ENCODE measurements around the gene MTCL1.
A peak's percentile ranks its signal among the peaks of the same experiment; 100 is the strongest.

The MTCL1 gene

DNA sequence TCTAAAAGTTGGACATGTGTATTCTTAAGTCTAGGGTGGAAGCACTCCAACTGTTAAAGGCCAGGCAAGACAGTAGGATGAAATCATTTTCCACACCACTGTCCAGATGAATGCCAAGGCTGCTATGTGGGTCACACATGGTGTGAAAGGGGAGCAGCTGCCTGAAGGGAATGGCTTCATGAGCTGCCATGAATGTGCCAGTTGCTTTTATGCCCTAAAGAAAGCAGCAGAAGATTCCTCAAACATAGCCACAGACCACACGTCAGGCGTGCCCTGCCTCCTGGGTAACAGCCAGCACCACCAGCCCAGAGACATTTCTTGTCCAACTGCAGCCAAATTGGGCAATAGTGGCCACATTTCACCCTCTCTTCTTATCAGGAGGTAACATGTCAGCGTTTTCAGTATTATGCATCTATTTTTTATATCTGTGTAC, 130.2 kb downstream of the MTCL1 start:
- no peak for DNase-seq (ENCODE audit: low spot score)

DNA sequence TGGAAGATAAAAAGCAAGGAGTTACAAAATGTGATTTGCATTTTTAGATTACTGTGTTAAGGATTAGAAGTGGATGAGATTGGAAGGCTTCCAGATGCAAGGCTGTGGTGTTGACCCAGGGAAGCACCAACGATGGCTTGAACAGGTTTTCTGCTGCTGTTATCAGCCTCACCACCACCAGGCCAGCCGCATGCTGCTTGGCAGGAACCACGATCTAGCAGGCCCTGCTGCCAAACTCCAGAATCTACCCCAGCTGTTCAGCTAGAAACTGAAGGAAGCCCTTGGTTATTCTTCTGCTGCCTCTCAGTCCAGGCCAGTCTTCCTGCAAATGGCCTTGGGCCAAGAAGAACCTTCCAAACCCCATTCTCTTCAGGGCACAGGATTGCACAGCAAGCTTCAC, 133.9 kb downstream of the MTCL1 start:
- no peak for DNase-seq (ENCODE audit: low spot score)

DNA sequence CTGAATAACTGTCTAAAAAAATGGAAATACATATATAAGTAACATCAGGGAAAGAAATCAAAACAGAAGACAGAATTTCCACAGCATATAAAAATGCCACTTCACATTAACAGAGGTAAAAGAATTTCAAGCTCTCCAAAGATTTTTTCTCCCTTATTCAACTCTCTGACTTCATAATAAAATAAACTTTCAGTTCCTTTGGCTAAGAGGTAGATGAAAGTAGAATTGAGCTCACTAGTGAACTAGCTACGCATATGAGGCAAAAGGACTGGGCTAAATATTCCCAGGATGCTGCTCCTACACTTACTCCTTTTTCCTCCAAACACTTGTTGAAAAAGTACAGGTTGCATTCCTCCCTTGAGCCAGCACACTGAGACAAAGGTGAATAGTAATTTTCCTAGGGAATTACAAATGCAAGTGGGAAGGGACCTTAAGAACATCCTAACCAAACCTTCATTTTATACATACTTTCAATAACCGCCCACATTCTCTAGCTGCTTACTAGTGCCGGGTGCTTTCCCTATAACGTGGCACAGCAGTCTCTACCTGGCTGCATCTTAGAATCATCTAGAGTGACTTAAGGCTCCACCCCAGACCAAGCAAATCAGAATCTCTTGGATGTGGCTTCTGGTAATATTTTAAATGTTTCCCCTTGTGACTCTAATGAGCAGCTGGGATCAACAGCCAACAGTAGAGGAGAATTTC, 136.6 kb downstream of the MTCL1 start:
- DNase-seq (ENCODE audit: low spot score), result no peak

DNA sequence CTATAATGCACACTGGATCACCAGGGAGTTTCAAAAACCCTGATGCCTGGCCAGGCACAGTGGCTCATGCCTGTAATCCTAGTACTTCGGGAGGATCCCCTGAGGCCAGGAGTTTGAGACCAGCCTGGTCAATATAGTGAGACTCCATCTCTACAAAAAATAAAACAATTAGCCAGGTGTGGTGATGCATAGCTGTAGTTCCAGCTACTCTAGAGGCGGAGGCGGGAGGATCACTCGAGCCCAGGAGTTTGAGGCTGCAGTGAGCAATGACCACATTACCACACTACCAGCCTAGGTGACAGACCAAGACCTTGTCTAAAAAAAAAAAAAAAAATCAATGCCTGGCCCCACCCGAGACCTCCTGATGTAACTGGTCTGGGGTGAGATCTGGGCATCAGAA, 137.2 kb downstream of the MTCL1 start:
- DNase-seq (ENCODE audit: low spot score), result no peak

DNA sequence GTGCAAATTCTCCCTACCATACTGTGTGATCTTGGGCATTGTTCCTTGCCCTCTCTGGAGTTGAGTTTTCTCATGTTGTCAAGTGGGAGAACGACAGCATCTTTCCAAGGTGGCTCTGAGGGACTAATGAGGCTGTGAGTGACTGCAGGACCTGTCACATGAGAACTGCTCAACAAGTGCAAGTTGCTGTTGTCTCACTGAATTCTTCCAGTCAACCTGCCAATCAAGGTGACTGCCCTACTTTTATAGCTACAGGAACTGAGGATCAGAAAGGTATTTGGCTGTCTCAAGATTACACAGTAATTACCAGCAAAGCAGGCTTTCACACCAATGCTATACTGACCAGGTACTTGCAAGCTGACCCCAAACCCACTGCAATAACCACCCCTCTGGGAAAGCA, 137.6 kb downstream of the MTCL1 start:
- DNase-seq (ENCODE audit: low spot score), result no peak

DNA sequence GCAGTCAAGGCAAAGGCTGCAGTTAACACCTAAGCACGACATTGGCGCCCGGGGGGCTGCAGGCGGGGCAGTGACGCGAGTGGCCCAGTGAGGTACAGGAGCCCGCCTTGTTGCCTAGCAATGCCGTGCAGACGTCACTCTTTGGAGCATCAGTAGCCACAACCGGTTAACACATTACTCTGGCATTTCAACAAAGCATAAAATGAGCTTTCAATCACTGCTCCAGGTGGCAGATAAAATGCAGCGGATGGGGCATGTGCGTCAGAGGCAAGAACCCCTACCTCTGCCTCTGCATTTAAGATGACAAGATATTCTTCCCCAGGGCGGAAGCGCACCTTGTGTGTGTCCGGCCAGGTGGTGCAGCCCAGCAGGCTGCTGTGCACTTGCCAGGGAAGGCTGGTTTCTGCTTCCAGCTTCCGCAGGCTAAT, 139.4 kb downstream of the MTCL1 start:
- DNase-seq (ENCODE audit: low spot score), result no peak

DNA sequence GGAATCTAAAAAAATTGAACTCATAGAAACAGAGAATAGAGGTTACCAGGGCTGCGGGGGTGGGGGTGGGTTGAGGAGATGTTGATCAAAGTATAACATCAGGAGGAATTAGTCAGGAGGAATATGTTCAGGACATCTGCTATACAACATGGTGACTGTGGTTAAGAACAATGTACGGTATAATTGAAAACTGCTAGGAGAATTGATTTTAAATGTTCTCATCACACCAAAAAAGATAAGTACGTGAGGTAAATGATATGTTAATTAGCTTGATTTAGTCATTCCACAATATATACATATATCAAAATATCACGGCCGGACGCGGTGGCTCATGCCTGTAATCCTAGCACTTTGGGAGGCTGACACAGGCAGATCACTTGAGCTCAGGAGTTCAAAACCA, 140.2 kb downstream of the MTCL1 start:
- no peak for DNase-seq (ENCODE audit: low spot score)

DNA sequence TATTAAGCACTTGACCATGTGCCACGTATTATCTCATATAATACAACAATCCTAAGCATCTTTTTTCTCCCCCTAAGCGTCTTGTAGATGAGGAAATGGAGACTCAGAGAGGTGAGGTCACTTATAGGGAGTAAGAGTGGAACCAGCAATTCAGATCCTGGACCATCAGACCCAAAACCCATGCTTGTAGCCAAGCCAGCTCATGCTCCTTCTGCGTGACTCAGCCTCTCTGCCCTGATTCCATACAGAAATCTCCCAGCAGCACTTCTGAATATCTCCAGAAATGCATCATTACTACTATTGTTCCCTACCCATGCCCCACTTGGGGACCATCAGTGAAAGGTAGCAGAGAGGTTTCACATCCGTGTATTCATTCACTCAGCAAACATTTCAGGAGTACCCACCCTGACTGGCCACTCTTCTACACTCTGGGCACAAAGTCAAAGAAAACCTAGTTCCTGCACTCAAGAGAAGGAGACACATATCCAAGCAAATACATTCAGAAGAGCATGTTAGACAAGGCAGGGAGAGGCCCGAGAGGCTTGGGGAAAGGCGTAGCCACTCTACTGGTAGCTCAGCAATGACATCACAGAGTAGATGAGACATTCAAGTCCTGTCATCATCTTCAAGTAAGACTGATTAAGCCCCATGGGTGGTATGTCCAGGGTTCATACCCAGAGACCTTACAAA, 141.9 kb downstream of the MTCL1 start:
- no peak for DNase-seq (ENCODE audit: low spot score)

DNA sequence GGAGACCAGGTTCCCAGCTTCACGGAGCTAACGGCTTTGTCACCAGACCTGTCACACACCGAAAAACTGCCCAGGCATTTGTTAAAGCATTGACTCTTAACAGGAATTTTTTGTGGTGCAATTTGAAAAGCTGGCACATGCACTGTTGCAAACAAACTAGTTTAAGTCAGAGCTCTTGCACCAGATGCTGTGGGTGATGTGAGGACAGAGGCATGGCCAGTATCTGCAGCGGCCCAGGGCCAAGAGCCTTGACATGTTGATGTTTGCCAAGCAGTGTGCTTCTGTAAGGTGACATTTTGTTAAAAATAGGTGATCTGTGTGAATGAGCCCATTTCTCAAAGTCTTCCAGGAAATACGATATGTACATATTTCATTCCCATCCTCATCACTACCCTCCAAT, 142.5 kb downstream of the MTCL1 start:
- DNase-seq (ENCODE audit: low spot score), result no peak

DNA sequence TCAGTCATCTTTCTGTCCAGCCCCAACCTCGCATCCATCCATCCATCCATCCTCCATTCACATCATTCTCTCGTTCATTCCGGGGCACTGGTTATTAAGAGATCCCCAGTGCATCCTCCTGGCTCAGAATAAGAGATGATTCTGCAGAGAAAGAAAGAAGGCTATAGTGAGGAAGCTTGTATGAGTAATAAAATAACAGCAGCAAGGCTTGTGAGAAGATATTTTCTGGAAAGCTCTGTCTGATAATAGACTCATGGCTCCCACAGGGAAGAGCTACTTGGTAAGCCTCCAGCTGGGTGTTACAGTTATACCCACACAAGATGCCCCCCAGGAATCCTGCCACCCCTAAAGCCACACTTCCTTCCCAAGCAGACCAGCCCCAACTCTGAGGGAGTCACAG, 143.2 kb downstream of the MTCL1 start:
- no peak for DNase-seq (ENCODE audit: low spot score)

DNA sequence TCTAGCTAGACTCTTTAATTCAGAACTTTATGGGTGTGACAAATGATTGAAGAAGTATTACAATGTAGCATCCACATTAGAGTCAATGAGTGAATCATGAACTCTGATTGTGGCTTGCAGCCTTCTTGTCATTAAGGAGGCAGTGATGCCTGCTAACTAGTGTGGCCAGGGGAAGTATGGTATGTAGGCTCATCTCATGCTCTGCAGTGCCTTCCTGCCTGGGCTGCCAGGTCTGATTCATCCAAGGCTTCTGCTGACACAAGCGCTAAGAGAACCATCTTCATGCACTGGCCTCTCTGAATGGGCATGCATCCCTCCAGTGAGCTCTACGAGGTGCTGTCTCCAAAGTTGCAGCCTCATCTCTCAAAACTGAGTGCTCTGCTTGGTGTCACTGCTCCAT, 144.3 kb downstream of the MTCL1 start:
- DNase-seq (ENCODE audit: low spot score), result no peak

DNA sequence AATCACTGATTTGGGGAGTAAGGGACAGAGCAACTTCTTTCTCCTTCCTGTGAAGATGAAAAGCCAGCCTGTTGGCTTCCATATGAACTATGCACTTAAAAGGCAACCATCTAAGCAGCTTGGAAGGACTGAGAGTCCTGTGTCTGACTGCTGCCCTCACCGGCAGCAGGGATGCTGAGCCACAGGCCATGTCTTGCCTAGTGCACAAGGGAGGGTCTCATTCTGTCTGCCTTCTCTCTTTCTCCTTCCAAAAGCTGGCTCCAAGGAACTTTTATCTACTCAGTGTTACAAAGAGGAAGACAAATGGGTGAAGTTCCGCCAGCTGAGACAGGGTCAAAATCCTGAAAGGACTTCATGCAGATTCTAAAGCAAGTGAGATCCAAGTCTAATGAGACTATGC, 146.3 kb downstream of the MTCL1 start:
- DNase-seq (ENCODE audit: low spot score), result no peak

DNA sequence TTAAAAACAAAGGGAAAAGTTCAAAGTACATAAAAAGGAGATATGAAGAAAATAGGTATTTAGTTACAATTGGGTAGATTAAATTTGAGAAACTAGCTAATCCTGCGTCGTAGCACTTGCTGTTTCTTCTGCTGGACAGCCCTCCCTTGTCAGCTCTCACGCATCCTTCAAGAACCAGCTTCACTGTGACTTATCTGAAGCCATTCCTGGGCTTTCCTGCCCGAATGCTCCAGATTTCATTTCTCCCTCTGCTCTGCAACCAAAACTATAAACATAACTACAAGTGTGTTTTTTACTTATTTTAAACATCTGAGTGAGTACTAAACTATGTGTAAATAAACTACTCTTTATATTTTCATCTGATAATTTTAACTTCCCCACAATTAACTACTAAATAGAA, 149.2 kb downstream of the MTCL1 start:
- no peak for DNase-seq (ENCODE audit: low spot score)

DNA sequence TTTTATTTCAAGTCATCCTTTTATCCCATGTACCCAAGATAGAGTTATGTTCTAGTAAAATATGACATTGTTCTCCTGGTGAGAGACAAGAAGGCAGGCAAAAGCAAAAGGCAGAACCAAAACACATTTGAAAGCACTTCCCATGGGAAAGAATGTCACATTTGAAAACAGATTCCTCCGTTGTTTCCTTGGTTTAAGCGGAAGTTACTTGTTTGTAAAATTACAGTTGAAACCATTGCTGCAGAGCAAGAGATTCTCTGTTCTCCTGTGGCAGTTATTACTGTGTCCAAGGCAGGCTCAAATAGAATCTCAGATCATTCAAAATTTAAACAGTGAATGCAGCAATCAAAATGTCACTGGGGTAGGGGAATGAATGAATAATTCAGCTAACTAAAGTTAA, 149.6 kb downstream of the MTCL1 start:
- DNase-seq (ENCODE audit: low spot score), result no peak

DNA sequence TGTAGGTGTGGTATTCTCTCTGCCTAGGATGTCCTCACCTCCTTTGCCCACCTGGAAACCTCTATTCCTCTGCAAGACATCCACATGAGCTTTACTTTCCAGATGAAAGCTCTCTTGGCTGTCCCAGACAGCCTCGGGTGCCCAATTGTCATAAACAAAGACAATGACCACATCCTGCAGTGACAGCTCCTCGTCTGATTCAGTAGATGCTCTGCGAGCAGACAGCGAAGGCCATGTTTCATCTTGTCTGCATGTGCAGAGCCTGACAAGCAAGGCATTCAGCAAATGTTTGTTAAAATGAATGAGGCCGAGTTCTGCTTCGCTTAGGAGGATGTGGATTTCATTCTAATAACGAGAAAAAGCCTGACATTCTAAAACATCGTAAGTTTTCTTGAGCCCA, 150.9 kb downstream of the MTCL1 start:
- no peak for DNase-seq (ENCODE audit: low spot score)

DNA sequence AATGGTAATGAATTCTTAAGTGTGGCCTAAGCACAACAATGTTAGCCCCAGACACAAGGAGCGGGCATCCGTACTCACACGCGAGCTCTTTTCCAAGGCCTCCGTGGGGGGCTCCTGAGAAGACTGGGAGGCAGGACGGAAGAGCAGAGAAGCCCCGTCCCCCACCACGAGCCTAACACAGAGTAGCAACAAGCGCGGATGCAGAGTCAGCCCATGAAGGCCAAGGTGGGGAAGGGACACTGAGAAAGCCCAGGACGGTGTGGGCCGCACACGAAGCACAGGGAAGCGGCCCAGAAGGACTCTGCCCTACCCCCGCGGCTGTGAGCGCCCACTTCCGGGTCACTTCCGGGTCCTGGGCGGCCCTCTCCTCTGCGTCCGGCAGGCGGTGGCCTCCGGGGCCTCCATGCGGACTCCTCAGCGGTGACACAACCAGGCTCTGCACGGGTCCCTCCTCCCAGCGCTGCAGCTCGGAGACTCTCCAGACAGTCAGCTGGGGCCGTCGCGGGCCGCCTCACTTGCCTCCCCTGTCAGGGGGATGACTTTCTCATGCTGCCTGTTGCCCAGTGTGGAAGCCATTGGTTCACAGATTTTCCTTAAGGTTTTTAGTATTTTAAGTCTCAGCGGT, 151.5 kb downstream of the MTCL1 start:
- no peak for DNase-seq (ENCODE audit: low spot score)

DNA sequence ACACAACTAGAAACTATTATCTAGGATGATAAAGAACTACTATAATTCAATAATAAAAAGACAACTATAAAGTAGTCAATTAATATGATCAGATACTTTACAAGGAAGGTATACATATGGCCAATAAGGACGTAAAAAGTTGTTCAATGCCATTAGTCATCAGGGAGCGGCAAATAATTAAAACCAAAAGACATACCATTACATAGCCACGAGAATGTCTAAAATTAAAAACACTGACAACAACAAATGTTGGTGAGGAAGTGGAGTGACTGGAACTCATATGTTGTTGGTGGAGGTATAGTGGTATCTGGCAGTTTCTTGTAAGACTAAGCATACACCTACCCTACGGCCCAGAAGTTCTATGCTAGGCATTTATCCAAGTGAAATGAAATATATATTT, 152.4 kb downstream of the MTCL1 start:
- DNase-seq (ENCODE audit: low spot score), result no peak

DNA sequence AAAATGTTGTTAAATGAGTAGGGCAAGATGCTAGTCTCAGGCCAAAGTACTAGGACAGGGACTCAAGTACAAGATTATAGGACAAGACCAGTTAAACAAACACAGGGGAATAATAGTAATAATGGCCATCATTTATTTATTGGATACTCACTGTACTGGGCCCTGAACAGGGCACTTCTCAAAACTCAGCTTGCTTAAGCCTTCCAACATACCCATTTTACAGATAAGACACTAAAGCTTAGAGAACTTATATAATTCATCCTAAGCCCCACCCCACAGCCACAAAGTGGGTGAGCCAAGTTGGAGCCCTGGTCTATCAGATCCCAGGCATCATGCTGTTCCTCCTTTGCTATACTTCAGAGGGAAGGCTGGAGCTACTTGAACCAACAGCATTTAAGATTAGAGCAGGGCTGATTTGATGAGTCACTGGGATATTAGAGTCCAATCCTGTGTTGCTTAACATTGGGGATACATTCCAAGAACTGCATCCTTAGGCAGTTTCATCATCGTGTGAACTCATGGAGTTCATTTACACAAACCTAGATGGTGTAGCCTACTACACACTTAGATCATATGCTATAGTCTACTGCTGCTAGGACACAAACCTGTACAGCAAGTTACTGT, 153.6 kb downstream of the MTCL1 start:
- DNase-seq (ENCODE audit: low spot score), result peak; percentile 14

DNA sequence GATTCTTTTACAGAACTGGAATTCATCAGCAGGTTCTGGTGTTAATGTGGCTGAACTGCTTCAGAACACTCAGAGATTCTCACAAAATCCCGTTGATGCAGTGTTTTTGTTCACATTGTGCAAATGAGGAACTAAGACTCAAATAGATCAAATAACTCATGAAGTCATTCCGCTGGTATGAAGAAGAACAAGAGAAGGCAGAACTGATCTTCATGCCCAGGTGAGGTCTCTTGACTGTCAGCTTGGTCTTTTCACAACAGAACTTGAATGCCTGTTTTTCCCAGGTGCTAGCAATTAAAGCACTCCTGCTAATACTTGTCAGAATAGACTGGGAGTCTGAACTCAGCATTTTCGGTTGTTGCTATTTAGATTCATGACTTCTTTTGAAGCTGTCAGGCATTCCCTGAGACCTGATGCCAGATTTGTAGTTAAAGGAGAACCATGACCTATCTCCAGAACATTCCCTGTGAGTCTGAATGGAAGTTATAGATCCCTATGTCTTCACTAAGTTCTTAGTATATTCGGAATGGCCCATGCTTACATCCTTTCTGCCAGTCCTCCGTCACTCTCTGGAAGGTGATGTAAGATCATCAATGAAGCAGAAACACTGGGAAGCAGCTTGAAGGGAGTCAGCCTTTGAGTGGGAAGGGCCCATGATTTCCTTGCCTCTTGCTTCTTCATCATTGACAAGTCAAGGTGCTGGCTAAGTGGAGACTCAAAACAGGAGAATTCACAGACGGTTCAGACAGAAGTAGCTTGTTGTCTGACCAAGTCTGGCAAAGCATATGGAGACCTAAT, 155.7 kb downstream of the MTCL1 start:
- DNase-seq (ENCODE audit: low spot score), result no peak

DNA sequence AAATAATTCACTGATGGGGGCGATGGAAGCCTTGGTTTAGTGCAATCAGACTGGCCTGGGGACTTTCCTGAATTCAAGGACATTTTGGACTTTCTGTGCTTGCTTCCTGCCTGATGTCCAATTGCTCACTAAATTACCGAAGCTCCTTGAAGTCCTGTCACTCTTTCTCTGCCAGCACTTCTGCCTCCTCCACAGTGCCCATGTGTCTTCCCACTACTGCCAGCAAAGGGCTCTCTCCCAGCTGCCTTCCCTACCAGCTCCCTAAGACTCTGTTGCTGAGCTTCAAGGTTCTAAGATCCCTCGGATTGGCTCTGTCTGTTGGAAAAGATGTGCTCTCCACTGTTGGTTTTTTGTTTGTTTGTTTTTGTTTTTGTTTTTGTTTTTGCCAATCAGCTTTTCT, 158.1 kb downstream of the MTCL1 start:
- no peak for DNase-seq (ENCODE audit: low spot score)

DNA sequence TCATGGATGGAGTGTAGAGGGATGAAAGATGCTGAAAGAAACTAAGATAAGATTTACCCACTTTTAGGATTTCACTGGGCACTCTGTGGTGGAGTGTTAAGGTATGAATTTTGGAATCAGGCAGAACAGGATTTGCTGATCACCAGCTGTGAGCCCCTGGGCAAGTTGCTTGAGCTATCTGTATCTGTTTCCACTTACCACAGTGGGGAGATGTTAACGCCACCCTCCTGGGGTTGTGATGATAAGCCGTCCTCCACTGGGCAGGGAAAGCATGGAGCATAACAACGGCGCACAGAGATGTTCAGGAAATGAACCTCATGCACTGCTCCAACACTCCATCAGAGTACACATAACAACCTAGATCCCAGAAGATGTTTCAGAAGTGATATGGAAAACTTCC, 160.6 kb downstream of the MTCL1 start:
- DNase-seq (ENCODE audit: low spot score), result no peak

DNA sequence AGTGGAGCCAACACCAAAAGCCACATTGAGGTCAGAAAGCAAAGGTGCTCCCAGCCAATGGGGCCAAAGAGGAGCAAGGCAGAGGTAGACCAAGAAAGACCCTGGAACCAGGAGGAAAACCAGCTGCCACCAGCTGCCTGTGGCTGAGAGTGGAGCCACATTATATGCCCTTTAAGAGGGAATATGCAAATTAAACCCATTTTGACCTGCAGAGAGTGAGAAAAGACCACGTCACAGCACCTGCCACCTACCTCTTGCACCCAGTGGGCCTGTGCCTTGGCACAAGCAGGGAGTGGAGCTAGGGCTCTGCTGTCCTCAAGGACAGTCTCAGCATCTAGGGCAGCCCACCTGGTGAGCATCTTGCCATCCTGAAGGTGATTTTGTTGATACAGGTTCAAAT, 161.3 kb downstream of the MTCL1 start:
- DNase-seq (ENCODE audit: low spot score), result no peak

All from LoVo (cell line).